Activated naive CD4-positive, alpha-beta T cell (primary cell): ENCODE results near the gene TFRC.
A peak's percentile ranks its signal among the peaks of the same experiment; 100 is the strongest.
"Not testable (repeated sequence)": the region's sequence is repeated elsewhere in the genome, so short reads cannot be mapped to it uniquely, and the experiment has no call there.

ENCODE experiments used
- DNase-seq, 4 experiments: peaks; one replicate each; lab custom pipeline; 2025; lab: John Stamatoyannopoulos, UW

Gene TFRC

GRCh38 chr3:196081002-196081833, 672 bp downstream of the TFRC start:
- peak; percentile 13 to 42 (median 30) for DNase-seq

DNA sequence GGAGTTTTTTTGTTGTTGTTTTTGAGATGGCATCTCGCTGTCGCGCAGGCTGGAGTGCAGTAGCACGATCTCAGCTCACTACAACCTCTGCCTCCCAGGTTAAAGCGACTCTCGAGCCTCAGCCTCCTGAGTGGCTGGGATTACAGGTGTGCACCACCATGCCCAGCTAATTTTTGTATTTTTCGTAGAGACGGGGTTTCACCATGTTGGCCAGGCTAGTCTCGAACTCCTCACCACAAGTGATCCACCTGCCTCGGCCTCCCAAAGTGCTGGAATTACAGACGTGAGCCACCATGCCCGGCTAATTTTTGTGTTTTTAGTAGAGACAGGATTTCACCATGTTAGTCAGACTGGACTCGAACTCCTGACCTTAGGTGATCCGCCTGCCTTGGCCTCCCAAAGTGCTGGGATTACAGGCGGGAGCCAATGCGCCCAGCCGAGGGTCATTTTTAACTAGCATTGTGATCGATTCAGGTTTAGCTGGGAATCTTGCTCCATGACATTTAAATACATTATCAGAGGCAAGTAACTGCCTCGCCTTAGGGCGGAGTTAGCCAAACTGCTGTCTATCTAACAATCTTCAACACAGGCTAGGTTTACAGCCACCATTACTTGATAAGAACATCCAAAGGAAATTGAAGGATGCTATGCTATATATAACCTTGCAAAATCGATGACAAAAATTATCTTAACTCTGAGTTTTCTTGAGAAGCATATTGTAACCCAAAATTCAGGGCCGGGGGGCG, 1.6 kb downstream of the TFRC start:
- not testable (repeated sequence) for DNase-seq

GRCh38 chr3:196079682-196080081, 2.2 kb downstream of the TFRC start:
- no peak for DNase-seq

GRCh38 chr3:196075013-196075412, 6.9 kb downstream of the TFRC start:
- no peak for DNase-seq

DNA sequence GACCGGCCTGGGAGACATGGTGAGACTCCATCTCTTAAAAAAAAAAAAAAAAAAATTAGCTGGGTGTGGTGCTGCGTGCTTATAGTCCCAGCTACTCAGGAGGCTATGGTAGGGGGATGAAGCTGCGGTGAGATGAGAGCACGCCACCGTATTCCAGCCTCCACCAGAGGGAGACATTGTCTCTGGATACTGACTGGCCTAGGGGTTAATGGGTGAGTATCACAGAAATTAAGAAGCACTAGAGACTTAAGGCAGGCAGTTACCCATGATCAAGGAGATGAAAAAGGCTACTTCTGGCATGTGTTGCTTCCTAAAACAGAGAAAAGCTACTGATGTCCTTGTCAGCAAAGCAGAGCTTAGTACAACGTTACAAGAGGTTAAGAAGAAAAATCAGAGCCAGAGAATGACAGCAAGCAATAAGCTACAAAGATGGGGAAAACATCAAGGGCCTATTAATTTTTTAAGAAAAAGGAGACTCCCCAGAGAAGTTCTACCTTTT, 8.6 kb downstream of the TFRC start:
- peak in 3 of 4 experiments; percentile 4 to 50 (median 29) for DNase-seq

GRCh38 chr3:196072313-196072712, 9.6 kb downstream of the TFRC start:
- DNase-seq: no peak

DNA sequence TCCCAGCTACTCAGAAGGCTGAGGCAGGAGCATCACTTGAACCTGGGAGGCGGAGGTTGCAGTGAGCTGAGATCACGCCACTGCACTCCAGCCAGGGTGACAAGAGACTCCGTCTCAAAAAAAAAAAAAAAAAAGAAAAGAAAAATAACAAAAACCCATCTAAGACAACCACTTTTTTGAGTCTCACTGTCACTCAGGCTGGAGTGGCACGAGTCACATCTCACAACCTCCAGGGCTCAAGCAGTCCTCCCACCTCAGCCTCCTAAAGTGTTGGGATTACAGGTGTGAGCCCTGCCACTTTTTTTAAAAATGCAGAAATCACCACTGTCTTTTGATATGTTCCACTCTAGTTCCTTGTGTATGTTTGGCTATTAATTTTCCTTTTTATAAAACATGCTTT, 13.1 kb downstream of the TFRC start:
- not testable (repeated sequence) for DNase-seq

GRCh38 chr3:196067439-196067838, 14.5 kb downstream of the TFRC start:
- DNase-seq: no peak

GRCh38 chr3:196063971-196064370, 17.9 kb downstream of the TFRC start:
- no peak for DNase-seq

DNA sequence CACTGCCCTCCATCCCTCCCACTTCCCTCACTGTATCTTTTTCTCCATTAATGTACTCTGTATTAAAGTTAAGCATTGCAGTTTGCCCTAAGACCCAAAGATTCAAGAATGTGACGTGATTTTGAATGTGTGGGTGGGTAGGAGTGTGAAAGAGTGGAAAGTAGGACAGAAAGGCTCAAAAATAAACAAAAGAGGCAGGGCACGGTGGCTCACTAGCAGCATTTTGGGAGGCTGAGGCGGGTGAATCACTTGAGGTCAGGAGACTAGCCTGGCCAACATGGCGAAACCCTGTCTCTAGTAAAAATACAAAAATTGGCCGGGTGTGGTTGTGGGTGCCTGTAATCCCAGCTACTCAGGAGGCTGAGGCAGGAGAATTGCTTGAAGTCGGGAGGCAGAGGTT, 18.4 kb downstream of the TFRC start:
- DNase-seq: no peak

DNA sequence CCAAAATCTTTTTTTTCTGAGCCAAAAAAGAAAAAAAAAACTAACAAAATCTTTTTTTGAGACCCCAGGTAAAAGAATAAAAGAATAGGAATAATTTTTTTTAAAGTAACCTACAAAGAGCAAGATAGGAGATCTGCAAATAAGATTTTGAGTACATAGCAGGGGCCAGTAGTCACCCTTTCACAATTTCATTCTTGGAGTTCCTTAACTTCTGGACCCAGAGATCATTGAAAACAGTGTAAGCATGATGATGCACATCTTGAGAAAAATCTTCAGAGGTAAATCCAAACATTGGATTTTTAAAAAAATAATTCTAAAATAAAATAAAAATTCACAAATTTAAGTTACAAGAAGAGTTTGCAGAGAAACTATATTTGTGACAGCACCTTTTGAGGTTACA, 18.8 kb downstream of the TFRC start:
- no peak for DNase-seq

GRCh38 chr3:196060834-196061233, 21.1 kb downstream of the TFRC start:
- DNase-seq: no peak

DNA sequence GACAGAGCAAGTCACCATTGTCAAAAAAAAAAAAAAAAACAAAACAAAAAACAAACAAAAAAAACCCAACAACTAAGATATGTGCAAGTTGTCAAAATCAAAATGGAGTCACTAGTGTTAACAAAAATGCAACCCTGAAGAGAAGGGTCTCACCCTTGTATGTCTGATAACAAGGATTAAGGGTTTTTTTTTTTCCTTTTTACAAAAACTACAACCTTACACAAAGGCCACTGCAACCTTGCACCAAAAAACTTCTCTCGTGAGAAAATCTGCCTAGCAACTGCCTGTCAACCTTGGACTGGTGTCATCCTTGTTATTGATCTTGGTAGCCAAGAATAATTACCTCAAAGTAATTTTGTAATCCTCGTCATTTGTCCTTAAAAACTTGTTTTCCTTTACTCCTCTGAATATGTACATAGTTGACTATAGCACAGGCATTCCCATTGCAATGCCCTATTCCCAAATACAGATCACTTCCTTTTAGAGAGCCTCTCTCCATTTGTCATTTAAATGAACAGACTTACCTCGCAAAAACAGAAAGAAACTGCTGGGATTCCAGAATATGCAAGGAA, 24.0 kb downstream of the TFRC start:
- no peak for DNase-seq

DNA sequence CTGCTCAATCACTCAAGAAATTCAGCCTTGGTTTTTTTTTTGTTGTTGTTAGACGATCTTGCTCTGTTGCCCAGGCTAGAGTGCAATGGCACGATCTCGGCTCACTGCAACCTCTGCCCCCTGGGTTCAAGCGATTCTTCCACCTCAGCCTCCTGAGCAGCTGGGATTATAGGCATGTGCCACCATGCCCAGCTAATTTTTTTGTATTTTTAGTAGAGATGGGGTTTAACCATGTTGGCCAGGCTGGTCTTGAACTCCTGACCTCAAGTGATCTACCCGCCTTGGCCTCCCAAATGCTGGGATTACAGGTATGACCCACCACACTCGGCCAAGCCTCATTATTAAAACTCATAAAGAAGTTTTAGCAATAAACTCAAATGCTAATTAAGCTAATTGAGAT, 25.5 kb downstream of the TFRC start:
- DNase-seq: not testable (repeated sequence)

DNA sequence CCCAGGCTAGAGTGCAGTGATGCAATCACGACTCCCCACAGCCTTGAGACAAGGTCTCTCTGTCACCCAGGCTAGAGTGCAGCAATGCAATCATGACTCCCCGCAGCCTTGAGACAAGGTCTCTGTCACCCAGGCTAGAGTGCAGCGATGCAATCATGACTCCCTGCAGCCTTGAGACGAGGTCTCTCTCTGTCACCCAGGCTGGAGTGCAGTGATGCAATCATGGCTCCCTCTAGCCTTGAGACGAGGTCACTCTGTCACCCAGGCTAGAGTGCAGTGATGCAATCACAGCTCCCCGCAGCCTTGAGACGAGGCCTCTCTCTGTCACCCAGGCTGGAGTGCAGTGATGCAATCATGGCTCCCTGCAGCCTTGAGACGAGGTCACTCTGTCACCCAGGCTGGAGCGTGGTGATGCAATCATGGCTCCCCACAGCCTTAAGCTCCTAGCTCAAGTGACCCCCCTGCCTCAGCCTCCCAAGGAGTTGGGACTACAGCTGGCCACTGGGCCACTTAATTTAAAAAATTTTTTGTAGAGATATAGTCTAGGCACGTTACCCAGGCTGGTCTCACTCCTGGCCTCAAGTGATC, 26.1 kb downstream of the TFRC start:
- no peak for DNase-seq

- no peak for DNase-seq
Observed at GRCh38 chr3:196055240-196055639, 26.6 kb downstream of the TFRC start.

DNA sequence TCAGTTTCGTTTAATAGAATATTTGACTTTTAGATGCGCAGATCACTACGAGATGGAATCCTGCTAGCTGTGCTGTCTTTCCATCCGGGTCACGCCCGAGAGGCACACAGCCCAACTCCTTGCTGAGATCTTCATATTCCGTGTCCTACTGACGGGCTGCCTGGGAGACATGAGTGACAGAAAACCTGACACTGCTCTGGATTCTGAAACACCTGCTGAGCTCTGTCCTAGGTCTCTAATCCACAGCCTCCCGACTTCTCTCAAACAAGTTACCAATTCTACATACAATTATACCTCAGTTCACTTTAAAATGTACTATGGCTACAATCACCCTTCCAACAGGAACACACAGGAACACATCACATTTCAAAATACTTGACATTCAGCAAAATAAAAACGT, 27.2 kb downstream of the TFRC start:
- DNase-seq: no peak

DNA sequence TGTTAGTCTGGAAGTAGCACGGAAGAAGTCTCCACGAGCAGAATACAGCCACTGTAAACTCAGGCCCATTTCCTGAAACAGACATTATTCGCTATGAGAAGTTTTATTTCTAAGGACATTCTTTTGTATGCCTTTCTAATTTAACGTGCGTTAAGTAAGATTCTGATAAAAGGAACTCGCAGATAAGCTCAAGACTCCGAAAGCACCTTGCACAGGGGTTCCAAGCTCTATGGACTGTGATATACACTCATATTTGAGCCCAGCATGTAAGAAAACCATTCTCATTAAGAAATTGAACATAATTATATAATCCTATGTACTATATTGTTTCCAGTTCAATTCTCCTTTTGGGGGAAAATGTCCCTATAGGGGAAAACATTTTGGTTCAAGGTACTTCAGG, 28.4 kb downstream of the TFRC start:
- no peak for DNase-seq

- no peak for DNase-seq
Observed at GRCh38 chr3:196051282-196052076, 30.4 kb downstream of the TFRC start.

DNA sequence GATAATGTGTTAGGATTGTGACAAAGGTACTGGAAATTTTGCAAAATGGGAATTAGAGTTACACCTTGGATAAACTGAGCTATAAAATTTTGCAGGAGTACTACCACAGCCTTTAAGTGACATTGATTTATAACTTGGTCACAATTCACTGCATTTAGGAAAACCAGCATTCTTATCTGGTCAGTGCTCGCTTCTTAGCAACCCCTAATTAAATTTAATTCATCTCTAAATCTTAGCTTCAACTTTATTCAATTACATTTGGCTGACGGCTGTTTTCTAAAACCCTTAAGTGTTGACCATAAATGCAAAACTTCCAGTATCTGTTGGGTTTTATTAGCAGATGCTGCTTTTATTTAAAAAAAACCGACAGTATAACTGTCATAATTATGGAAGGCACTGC, 31.3 kb downstream of the TFRC start:
- DNase-seq: no peak

- DNase-seq: no peak
Observed at GRCh38 chr3:196049653-196050052, 32.2 kb downstream of the TFRC start.
